IMR-90 (cell line): ENCODE data around the gene NNAT. TPM values are rescaled to one million over a fixed set of nuclear protein-coding genes. Genes with fewer than 3 reads are reported as not detected.

Experiments
- ATAC-seq: fragments of 200-7000 bp; cut with Tn5 transposase; 2 replicates; pipeline ENCODE4 v1.9.1; 2020; ENCODE audit warnings: low read depth, mild to moderate bottlenecking, moderate library complexity
- BruUV-seq: library from RNA; stranded (reverse); fragments of 400-500 nt; replicated peaks from 2 replicates; lab custom pipeline; 2021; lab: Mats Ljungman, UMichigan
- CTCF ChIA-PET: fragments of 300-600 bp; formaldehyde crosslinking; extraction: SDS; loops from one replicate; lab custom pipeline; 2021; ENCODE audit warnings: antibody characterized with exemption; lab: Yijun Ruan, JAX
- POLR2A ChIA-PET: fragments of 300-600 bp; sonication (Branson Sonifier 250); formaldehyde crosslinking; loops from one replicate; lab custom pipeline; 2022; ENCODE audit warnings: antibody characterized with exemption; ENCODE audit not compliant: unreplicated experiment; lab: Charles Lee
- DNase-seq: peaks from one replicate; pipeline ENCODE4 v3.0.0; 2013
- H2AFZ ChIP-seq: replicated peaks from 2 replicates; pipeline ENCODE3; 2013; ENCODE audit warnings: low read length, mild to moderate bottlenecking; ENCODE audit not compliant: poor library complexity
- H2AK5ac ChIP-seq: 2 replicates; pipeline ENCODE4 v1.6.1; 2013; ENCODE audit warnings: low read depth, low read length, inconsistent platforms
- H2AK9ac ChIP-seq: replicated peaks from 2 replicates; pipeline ENCODE3; 2013; ENCODE audit warnings: mild to moderate bottlenecking, low read depth, low read length, moderate library complexity; ENCODE audit not compliant: poor library complexity
- H2BK120ac ChIP-seq: 2 replicates; pipeline ENCODE4 v1.6.1; 2013; ENCODE audit warnings: low read depth, low read length, inconsistent platforms
- H2BK15ac ChIP-seq: 3 replicates; pipeline ENCODE4 v1.6.1; 2013; ENCODE audit warnings: low read depth, low read length, inconsistent platforms
- H2BK20ac ChIP-seq: 2 replicates; pipeline ENCODE4 v1.6.1; 2013; ENCODE audit warnings: low read depth, mild to moderate bottlenecking, inconsistent platforms, low read length, moderate library complexity
- H2BK5ac ChIP-seq: 2 replicates; pipeline ENCODE4 v1.6.1; 2013; ENCODE audit warnings: mild to moderate bottlenecking, low read depth, low read length, inconsistent platforms; ENCODE audit not compliant: poor library complexity, severe bottlenecking
- H3K14ac ChIP-seq: replicated peaks from 2 replicates; pipeline ENCODE4 v1.6.1; 2013; ENCODE audit warnings: low read depth, low read length, inconsistent platforms
- H3K18ac ChIP-seq: 2 replicates; pipeline ENCODE4 v1.6.1; 2013; ENCODE audit warnings: low read depth, low read length, control low read depth
- H3K23ac ChIP-seq: 2 replicates; pipeline ENCODE4 v1.6.1; 2013; ENCODE audit warnings: low read depth, low read length, inconsistent platforms
- H3K27ac ChIP-seq: 2 replicates; pipeline ENCODE4 v1.5.1; 2013; ENCODE audit warnings: mild to moderate bottlenecking, control low read depth, low read length; ENCODE audit not compliant: insufficient read depth
- H3K27me3 ChIP-seq: 2 replicates; pipeline ENCODE4 v1.6.1; 2013; ENCODE audit warnings: low read length; ENCODE audit not compliant: control insufficient read depth, insufficient read depth
- H3K36me3 ChIP-seq: 2 replicates; pipeline ENCODE4 v1.6.1; 2013; ENCODE audit warnings: low read length, mixed read lengths; ENCODE audit not compliant: control insufficient read depth, insufficient read depth
- H3K4ac ChIP-seq: 2 replicates; pipeline ENCODE4 v1.6.1; 2013; ENCODE audit warnings: low read depth, low read length, inconsistent platforms
- H3K4me1 ChIP-seq: 2 replicates; pipeline ENCODE4 v1.6.1; 2013; ENCODE audit warnings: low read length, mixed read lengths; ENCODE audit not compliant: control insufficient read depth, insufficient read depth
- H3K4me2 ChIP-seq: 2 replicates; pipeline ENCODE4 v1.6.1; 2013; ENCODE audit warnings: low read depth, mild to moderate bottlenecking, control low read depth, low read length, moderate library complexity
- H3K4me3 ChIP-seq: 2 replicates; pipeline ENCODE4 v1.5.1; 2013; ENCODE audit warnings: low read depth, mild to moderate bottlenecking, control low read depth, low read length, moderate library complexity; ENCODE audit not compliant: insufficient read depth
- H3K56ac ChIP-seq: 2 replicates; pipeline ENCODE4 v1.6.1; 2013; ENCODE audit warnings: low read length, inconsistent platforms; ENCODE audit not compliant: insufficient read depth; ENCODE audit errors: extremely low read depth
- H3K79me1 ChIP-seq, 2 experiments: 2 replicates each; pipeline ENCODE4 v1.6.1; 2013; ENCODE audit warnings: low read length in 2 of 2, inconsistent platforms in 1 of 2, low read depth in 1 of 2
- H3K9ac ChIP-seq: 2 replicates; pipeline ENCODE4 v1.6.1; 2013; ENCODE audit warnings: low read depth, low read length, control low read depth
- H3K9me1 ChIP-seq: 2 replicates; pipeline ENCODE4 v1.6.1; 2013; ENCODE audit warnings: low read length, inconsistent platforms; ENCODE audit not compliant: insufficient read depth
- H3K9me3 ChIP-seq: 2 replicates; pipeline ENCODE4 v1.6.1; 2013; ENCODE audit warnings: low read length; ENCODE audit not compliant: control insufficient read depth, insufficient read depth
- H4K20me1 ChIP-seq: 2 replicates; pipeline ENCODE4 v1.6.1; 2013; ENCODE audit warnings: low read length, inconsistent platforms; ENCODE audit not compliant: insufficient read depth
- H4K5ac ChIP-seq: 2 replicates; pipeline ENCODE4 v1.6.1; 2013; ENCODE audit warnings: mild to moderate bottlenecking, low read depth, low read length, control low read depth
- H4K8ac ChIP-seq, 2 experiments: 2 replicates each; pipeline ENCODE4 v1.6.1; 2013; ENCODE audit warnings: low read depth in 2 of 2, low read length in 2 of 2, control low read depth in 1 of 2, inconsistent platforms in 1 of 2
- H4K91ac ChIP-seq: 2 replicates; pipeline ENCODE4 v1.6.1; 2013; ENCODE audit warnings: low read depth, low read length, inconsistent platforms; ENCODE audit not compliant: insufficient read depth
- BHLHE40 ChIP-seq: fragments of 150-350 bp; IDR thresholded peaks from 2 replicates; pipeline ENCODE4 v1.6.1; 2016; ENCODE audit warnings: mild to moderate bottlenecking, low read depth, low read length
- CEBPB ChIP-seq: IDR thresholded peaks from 2 replicates; pipeline ENCODE4 v1.6.1; 2012; ENCODE audit warnings: low read depth, low read length, improper control_type of control experiment
- CHD1 ChIP-seq: IDR thresholded peaks from 2 replicates; pipeline ENCODE4 v1.6.1; 2012; ENCODE audit warnings: low read depth, low read length, improper control_type of control experiment
- FOS ChIP-seq: fragments of 150-350 bp; IDR thresholded peaks from 2 replicates; pipeline ENCODE4 v1.6.1; 2016; ENCODE audit warnings: low read depth, low read length
- MXI1 ChIP-seq: IDR thresholded peaks from 2 replicates; pipeline ENCODE4 v1.6.1; 2012; ENCODE audit warnings: low read depth, mild to moderate bottlenecking, low read length, moderate library complexity, borderline replicate concordance
- NFE2L2 ChIP-seq: fragments of 150-350 bp; IDR thresholded peaks from 2 replicates; pipeline ENCODE4 v1.6.1; 2016; ENCODE audit warnings: low read depth, mild to moderate bottlenecking, low read length
- RAD21 ChIP-seq: IDR thresholded peaks from 2 replicates; pipeline ENCODE4 v1.6.1; 2012; ENCODE audit warnings: low read length, improper control_type of control experiment
- RFX5 ChIP-seq: IDR thresholded peaks from 2 replicates; pipeline ENCODE4 v1.8.0; 2012; ENCODE audit warnings: low read depth, mild to moderate bottlenecking, low read length, moderate library complexity
- USF2 ChIP-seq: fragments of 150-350 bp; IDR thresholded peaks from 2 replicates; pipeline ENCODE4 v1.6.1; 2017; ENCODE audit warnings: mild to moderate bottlenecking, antibody characterized with exemption, low read length, low read depth
- WGBS, 2 experiments: methylation state at CpG; one replicate each; pipeline versions ENCODE4 v1.1.5 to v1.1.7; 2013; ENCODE audit warnings: missing lambda C conversion rate in 2 of 2; ENCODE audit not compliant: insufficient read length in 1 of 2; ENCODE audit errors: extremely low coverage in 2 of 2; 5-methylcytosine and 5-hydroxymethylcytosine counted together
- dilution Hi-C: fragments of 300-500 bp; cut with HindIII; formaldehyde crosslinking; loops from one replicate; pipeline ENCODE4 v1.14.3; 2018; ENCODE audit warnings: low sequenced_read_pairs; ENCODE audit not compliant: unreplicated experiment
- in situ Hi-C: fragments of 300-500 bp; cut with MboI; formaldehyde crosslinking; loops from 3 replicates; pipeline ENCODE4 v1.14.3; 2019; ENCODE audit warnings: low sequenced_read_pairs, inconsistent platforms, mixed read lengths
- intact Hi-C: fragments of 100-400 bp; cut with micrococcal nuclease; formaldehyde crosslinking; loops from 2 replicates; pipeline ENCODE4 v1.10.0; 2022
- polyA plus RNA-seq, 3 experiments: library from polyadenylated mRNA; depleted of rRNA; stranded (reverse); fragments of >200 nt; gene quantifications; 2 replicates each; pipeline ENCODE4 v1.2.3, GENCODE V29; 2012; ENCODE audit warnings: low replicate concordance in 1 of 3
- total RNA-seq: library from RNA; depleted of rRNA; stranded (reverse); fragments of >200 nt; gene quantifications from 2 replicates; pipeline ENCODE4 v1.2.3, GENCODE V29; 2012
- TF ChIP-seq, protein P1 (sequence below): conservative IDR thresholded peaks from 2 replicates; pipeline ENCODE4 v1.5.1; 2012; ENCODE audit warnings: mild to moderate bottlenecking, low read depth, low read length, improper control_type of control experiment
- TF ChIP-seq, protein P2 (sequence below): fragments of 150-350 bp; IDR thresholded peaks from 2 replicates; pipeline ENCODE4 v1.6.1; 2016; ENCODE audit warnings: low read depth, mild to moderate bottlenecking, low read length, moderate library complexity, borderline replicate concordance

Gene NNAT
- total and polyA plus RNA-seq, 2 of the 4 experiments (the other 2 are of a cell fraction) = 2.0 to 6.5 TPM

DNA sequence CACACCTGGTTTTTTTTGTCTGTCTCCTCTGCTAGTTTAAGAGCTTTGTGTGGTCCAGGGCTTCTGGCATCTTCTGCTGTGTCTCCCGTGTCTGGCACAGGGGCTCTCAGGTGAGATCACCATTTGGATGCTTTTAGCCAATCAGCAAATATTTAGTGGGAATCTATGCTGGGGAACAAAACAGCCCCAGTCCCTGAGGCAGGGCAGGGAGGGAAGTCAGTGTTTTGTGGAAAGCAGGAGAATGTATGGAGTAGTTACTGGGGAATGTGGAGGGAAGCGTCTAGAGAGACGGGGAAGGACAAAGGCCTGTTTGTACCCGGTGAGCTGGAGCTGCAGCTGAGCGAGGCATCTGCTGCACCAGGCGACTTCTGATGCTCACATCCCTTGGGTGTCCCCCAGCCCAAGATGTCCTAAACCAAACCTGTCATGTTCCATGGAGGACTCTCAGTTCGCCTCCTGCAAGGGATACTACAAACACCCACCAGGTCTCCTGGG lies 49.3 kb upstream of the NNAT start:
- Histone ChIP-seq H2AK9ac (no peak overlapping the region), H3K56ac (no peak overlapping the region), H3K4me2 (no peak overlapping the region), H3K4me1 (no peaks in the 10 kb centered on the region), H3K9ac (no peak overlapping the region), H2BK5ac (no peak overlapping the region), H3K9me3 (peaks cover 5% of the 10 kb centered on the region; the same call in 1 of the 2 replicates), H3K79me1 (no peaks in the 10 kb centered on the region), H4K20me1 (no peaks in the 10 kb centered on the region), H3K14ac (no peak overlapping the region), H3K4me3 (no peak overlapping the region), H3K4ac (no peak overlapping the region), H2AK5ac (no peak overlapping the region), H2BK15ac (no peak overlapping the region), H3K23ac (no peak overlapping the region), H2BK20ac (no peak overlapping the region), H2BK120ac (no peak overlapping the region), H2AFZ (no peak overlapping the region), H3K36me3 (no peaks in the 10 kb centered on the region), H3K27ac (no peak overlapping the region), H4K5ac (no peak overlapping the region), H4K8ac (no peak overlapping the region), H3K9me1 (no peaks in the 10 kb centered on the region), H4K91ac (no peak overlapping the region), H3K27me3 (peaks cover 49% of the 10 kb centered on the region), H3K18ac (no peak overlapping the region)
- intact Hi-C loops = no loop called here
- POLR2A ChIA-PET = no interaction called here
- dilution Hi-C loops = no loop called here
- ATAC-seq = no peak
- CTCF ChIA-PET = no interaction called here
- BruUV-seq = no TSS peak
- 67% methylated on average over 1 of the region's 7 CpGs; no CpG with 5 or more reads in 1 of the 2 experiments for WGBS, 2 experiments
- TF ChIP-seq CEBPB (no peak), FOS (no peak), USF2 (no peak), NFE2L2 (no peak), BHLHE40 (no peak), RFX5 (no peak), MXI1 (no peak), RAD21 (no peak), CHD1 (no peak)
- TF ChIP-seq, protein P1, sequence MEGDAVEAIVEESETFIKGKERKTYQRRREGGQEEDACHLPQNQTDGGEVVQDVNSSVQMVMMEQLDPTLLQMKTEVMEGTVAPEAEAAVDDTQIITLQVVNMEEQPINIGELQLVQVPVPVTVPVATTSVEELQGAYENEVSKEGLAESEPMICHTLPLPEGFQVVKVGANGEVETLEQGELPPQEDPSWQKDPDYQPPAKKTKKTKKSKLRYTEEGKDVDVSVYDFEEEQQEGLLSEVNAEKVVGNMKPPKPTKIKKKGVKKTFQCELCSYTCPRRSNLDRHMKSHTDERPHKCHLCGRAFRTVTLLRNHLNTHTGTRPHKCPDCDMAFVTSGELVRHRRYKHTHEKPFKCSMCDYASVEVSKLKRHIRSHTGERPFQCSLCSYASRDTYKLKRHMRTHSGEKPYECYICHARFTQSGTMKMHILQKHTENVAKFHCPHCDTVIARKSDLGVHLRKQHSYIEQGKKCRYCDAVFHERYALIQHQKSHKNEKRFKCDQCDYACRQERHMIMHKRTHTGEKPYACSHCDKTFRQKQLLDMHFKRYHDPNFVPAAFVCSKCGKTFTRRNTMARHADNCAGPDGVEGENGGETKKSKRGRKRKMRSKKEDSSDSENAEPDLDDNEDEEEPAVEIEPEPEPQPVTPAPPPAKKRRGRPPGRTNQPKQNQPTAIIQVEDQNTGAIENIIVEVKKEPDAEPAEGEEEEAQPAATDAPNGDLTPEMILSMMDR = no peak
- TF ChIP-seq, protein P2, sequence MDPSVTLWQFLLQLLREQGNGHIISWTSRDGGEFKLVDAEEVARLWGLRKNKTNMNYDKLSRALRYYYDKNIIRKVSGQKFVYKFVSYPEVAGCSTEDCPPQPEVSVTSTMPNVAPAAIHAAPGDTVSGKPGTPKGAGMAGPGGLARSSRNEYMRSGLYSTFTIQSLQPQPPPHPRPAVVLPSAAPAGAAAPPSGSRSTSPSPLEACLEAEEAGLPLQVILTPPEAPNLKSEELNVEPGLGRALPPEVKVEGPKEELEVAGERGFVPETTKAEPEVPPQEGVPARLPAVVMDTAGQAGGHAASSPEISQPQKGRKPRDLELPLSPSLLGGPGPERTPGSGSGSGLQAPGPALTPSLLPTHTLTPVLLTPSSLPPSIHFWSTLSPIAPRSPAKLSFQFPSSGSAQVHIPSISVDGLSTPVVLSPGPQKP = no peak
- in situ Hi-C loops = no loop called here
- no peak for DNase-seq
